HepG2 (cell line): Measurements from ENCODE around the gene SEC62. TPM values are rescaled to one million over a fixed set of nuclear protein-coding genes. Genes with fewer than 3 reads are reported as not detected.

Source experiments
- ARNT ChIP-seq: fragments of 450-650 bp; IDR thresholded peaks from 2 replicates; pipeline ENCODE4 v1.6.1; 2017
- DMAP1 ChIP-seq: IDR thresholded peaks from 2 replicates; pipeline ENCODE4 v1.6.1; 2016
- DR1 ChIP-seq: sonication (generic); formaldehyde crosslinking; IDR thresholded peaks from 2 replicates; pipeline ENCODE4 v1.8.0; 2021; ENCODE audit warnings: mild to moderate bottlenecking, missing genetic modification reagents, inconsistent platforms
- ETV6 ChIP-seq: sonication (generic); formaldehyde crosslinking; conservative IDR thresholded peaks from 2 replicates; pipeline ENCODE4 v1.4.0; 2020; ENCODE audit warnings: missing genetic modification reagents
- KAT8 ChIP-seq: IDR thresholded peaks from 2 replicates; pipeline ENCODE4 v1.6.1; 2016; ENCODE audit warnings: missing genetic modification reagents, missing compliant biosample characterization
- KLF13 ChIP-seq: sonication (generic); formaldehyde crosslinking; IDR thresholded peaks from 2 replicates; pipeline ENCODE4 v1.4.0; 2020; ENCODE audit warnings: mild to moderate bottlenecking, missing genetic modification reagents
- SAP130 ChIP-seq: IDR thresholded peaks from 2 replicates; pipeline ENCODE4 v1.6.1; 2016; ENCODE audit warnings: low read depth
- SIN3B ChIP-seq: fragments of 150-350 bp; IDR thresholded peaks from 2 replicates; pipeline ENCODE4 v1.6.1; 2014; ENCODE audit warnings: low read length
- SP5 ChIP-seq: IDR thresholded peaks from 2 replicates; pipeline ENCODE4 v1.6.1; 2016; ENCODE audit warnings: low read depth, borderline replicate concordance
- TAF15 ChIP-seq: fragments of 200-400 bp; formaldehyde crosslinking; IDR thresholded peaks from one replicate; pipeline ENCODE4 v1.6.1; 2018; ENCODE audit warnings: mild to moderate bottlenecking, low read depth, low read length; ENCODE audit not compliant: poor library complexity, severe bottlenecking
- TMF1 ChIP-seq: sonication (generic); formaldehyde crosslinking; IDR thresholded peaks from 2 replicates; pipeline ENCODE4 v1.8.1; 2022; ENCODE audit warnings: low read depth, missing genetic modification reagents
- ZBTB7A ChIP-seq: sonication (generic); formaldehyde crosslinking; IDR thresholded peaks from 2 replicates; pipeline ENCODE4 v1.8.0; 2022; ENCODE audit warnings: mild to moderate bottlenecking, missing genetic modification reagents
- ZNF224 ChIP-seq: sonication (generic); formaldehyde crosslinking; IDR thresholded peaks from 2 replicates; pipeline ENCODE4 v1.5.0; 2020; ENCODE audit warnings: mild to moderate bottlenecking, missing genetic modification reagents
- ZNF232 ChIP-seq: sonication (generic); formaldehyde crosslinking; IDR thresholded peaks from 2 replicates; pipeline ENCODE4 v1.4.0; 2020; ENCODE audit warnings: missing genetic modification reagents, borderline replicate concordance
- ZNF251 ChIP-seq: sonication (generic); formaldehyde crosslinking; IDR thresholded peaks from 2 replicates; pipeline ENCODE4 v1.9.0; 2021; ENCODE audit warnings: mild to moderate bottlenecking, missing genetic modification reagents
- ZNF337 ChIP-seq: sonication (generic); formaldehyde crosslinking; IDR thresholded peaks from 2 replicates; pipeline ENCODE4 v1.5.1; 2020; ENCODE audit warnings: missing genetic modification reagents, low read depth, mild to moderate bottlenecking, borderline replicate concordance
- ZNF354B ChIP-seq: sonication (generic); formaldehyde crosslinking; IDR thresholded peaks from 2 replicates; pipeline ENCODE4 v1.8.0; 2022; ENCODE audit warnings: mild to moderate bottlenecking, missing genetic modification reagents
- ZNF44 ChIP-seq: sonication (generic); formaldehyde crosslinking; IDR thresholded peaks from 2 replicates; pipeline ENCODE4 v1.5.1; 2020; ENCODE audit warnings: mild to moderate bottlenecking, missing genetic modification reagents
- ZNF552 ChIP-seq: sonication (generic); formaldehyde crosslinking; IDR thresholded peaks from 2 replicates; pipeline ENCODE4 v1.9.0; 2022; ENCODE audit warnings: missing genetic modification reagents, mild to moderate bottlenecking, borderline replicate concordance
- ZNF773 ChIP-seq: sonication (generic); formaldehyde crosslinking; IDR thresholded peaks from 2 replicates; pipeline ENCODE4 v1.4.0; 2020; ENCODE audit warnings: missing genetic modification reagents, borderline replicate concordance
- polyA plus RNA-seq, 8 experiments: library from polyadenylated mRNA; depleted of rRNA in 3 of 8; stranded (reverse) in 7 of 8; unstranded in 1 of 8; fragments of >200 nt; fragmentation: Illumina TruSeq in 4 of 8; extraction: Trizol in 4 of 8; gene quantifications; 2 replicates each; pipeline versions ENCODE4 v1.2.1 to v1.2.3, GENCODE V29; 2011 to 2016; ENCODE audit warnings: low read depth in 4 of 8, missing spikeins in 1 of 8, mixed read lengths in 1 of 8; ENCODE audit not compliant: insufficient read depth in 1 of 8
- total RNA-seq, 5 experiments: library from RNA; depleted of rRNA; stranded (reverse); fragments of >200 nt; fragmentation: Illumina TruSeq; extraction: Trizol; gene quantifications; 2 replicates each; pipeline ENCODE4 v1.2.3, GENCODE V29; 2016; ENCODE audit warnings: low read depth in 1 of 5
- TF ChIP-seq, protein P1 (sequence below): sonication (generic); formaldehyde crosslinking; conservative IDR thresholded peaks from 2 replicates; pipeline ENCODE4 v1.4.0; 2020; ENCODE audit warnings: missing genetic modification reagents
- TF ChIP-seq, protein P2 (sequence below): sonication (generic); formaldehyde crosslinking; IDR thresholded peaks from 2 replicates; pipeline ENCODE4 v1.4.0; 2020; ENCODE audit warnings: missing genetic modification reagents
- TF ChIP-seq, protein P3 (sequence below): sonication (generic); formaldehyde crosslinking; IDR thresholded peaks from 2 replicates; pipeline ENCODE4 v1.8.1; 2023; ENCODE audit warnings: mild to moderate bottlenecking, moderate library complexity, missing genetic modification reagents
- TF ChIP-seq, protein P4 (sequence below): IDR thresholded peaks from 2 replicates; pipeline ENCODE4 v1.6.1; 2018; ENCODE audit warnings: missing genetic modification reagents, mild to moderate bottlenecking, missing compliant biosample characterization
- TF ChIP-seq, protein P5 (sequence below): sonication (generic); formaldehyde crosslinking; IDR thresholded peaks from 2 replicates; pipeline ENCODE4 v1.4.0; 2020; ENCODE audit warnings: missing genetic modification reagents

Gene SEC62
- total and polyA plus RNA-seq, 2 of the 13 experiments (the other 11 are each of a cell fraction or from before 2014, with no cell fraction given) = 54.0 to 68.7 TPM

DNA sequence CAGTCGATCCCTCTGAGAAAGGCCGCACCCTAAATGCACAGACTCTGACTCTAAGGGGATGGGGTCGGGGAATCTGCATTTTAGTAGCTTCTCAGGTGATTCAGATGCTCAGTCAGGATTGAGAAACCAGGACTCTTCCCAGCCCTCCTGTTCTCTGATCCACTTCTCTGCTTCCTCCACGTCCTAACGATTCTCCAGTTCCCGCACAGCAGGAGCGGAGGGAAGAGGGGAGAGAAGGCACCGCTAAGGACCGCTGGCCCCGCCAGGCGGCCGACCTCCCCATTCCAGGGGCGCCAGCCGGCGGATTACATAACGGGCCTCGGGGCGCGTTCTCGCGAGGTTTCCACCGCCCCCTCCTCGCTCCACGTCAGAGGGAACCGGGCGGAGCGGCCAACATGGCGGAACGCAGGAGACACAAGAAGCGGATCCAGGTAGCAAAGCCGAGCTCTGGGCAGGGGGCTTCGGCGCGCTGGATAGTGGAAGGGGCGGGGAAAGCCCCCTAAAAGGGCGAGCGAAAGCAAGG is at the start of gene SEC62 (continued):
- TF ChIP-seq, protein P1, sequence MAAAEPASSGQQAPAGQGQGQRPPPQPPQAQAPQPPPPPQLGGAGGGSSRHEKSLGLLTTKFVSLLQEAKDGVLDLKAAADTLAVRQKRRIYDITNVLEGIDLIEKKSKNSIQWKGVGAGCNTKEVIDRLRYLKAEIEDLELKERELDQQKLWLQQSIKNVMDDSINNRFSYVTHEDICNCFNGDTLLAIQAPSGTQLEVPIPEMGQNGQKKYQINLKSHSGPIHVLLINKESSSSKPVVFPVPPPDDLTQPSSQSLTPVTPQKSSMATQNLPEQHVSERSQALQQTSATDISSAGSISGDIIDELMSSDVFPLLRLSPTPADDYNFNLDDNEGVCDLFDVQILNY = 0 out of 2 replicates have a peak, but pooled peaks have one; percentile 24
- TF ChIP-seq ZNF232 (CRISPR knock-in tag) = no peak
- peak; percentile 70; the same call in 1 of the 2 replicates for TF ChIP-seq SIN3B
- no peak for TF ChIP-seq ARNT
- no peak for TF ChIP-seq TAF15
- TF ChIP-seq DR1 = peak; percentile 84
- no peak for TF ChIP-seq SP5 (CRISPR knock-in tag)
- TF ChIP-seq ZNF773 (CRISPR knock-in tag) = peak; percentile 45; the same call in 1 of the 2 replicates
- peak; percentile 91 for TF ChIP-seq DMAP1
- TF ChIP-seq ZNF224 (CRISPR knock-in tag) = no peak
- peak; percentile 83; the same call in 1 of the 2 replicates for TF ChIP-seq ZBTB7A (CRISPR knock-in tag)
- TF ChIP-seq, protein P2, sequence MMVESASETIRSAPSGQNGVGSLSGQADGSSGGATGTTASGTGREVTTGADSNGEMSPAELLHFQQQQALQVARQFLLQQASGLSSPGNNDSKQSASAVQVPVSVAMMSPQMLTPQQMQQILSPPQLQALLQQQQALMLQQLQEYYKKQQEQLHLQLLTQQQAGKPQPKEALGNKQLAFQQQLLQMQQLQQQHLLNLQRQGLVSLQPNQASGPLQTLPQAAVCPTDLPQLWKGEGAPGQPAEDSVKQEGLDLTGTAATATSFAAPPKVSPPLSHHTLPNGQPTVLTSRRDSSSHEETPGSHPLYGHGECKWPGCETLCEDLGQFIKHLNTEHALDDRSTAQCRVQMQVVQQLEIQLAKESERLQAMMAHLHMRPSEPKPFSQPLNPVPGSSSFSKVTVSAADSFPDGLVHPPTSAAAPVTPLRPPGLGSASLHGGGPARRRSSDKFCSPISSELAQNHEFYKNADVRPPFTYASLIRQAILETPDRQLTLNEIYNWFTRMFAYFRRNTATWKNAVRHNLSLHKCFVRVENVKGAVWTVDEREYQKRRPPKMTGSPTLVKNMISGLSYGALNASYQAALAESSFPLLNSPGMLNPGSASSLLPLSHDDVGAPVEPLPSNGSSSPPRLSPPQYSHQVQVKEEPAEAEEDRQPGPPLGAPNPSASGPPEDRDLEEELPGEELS (CRISPR knock-in tag) = no peak; the same call in 1 of the 2 replicates
- no peak for TF ChIP-seq ZNF44 (CRISPR knock-in tag)
- TF ChIP-seq, protein P3, sequence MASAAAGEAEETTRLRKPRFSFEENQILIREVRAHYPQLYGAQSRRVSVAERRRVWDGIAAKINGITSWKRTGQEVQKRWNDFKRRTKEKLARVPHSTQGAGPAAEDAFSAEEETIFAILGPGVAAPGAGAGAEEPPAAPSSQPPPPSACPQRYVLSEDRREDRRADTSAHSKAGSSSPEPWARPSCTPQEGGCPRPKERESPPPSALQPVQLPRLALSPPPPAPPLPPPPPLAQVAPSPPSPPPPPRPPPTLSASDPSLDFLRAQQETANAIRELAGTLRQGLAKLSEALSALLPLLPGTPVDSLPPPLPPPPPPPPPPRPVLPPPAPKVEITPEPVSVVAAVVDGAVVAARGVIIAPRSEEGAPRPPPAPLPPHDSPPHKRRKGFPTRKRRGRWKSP (CRISPR knock-in tag) = no peak
- 0 out of 2 replicates have a peak, but pooled peaks have one; percentile 80 for TF ChIP-seq ZNF354B (CRISPR knock-in tag)
- TF ChIP-seq ETV6 (CRISPR knock-in tag) = no peak; the same call in 1 of the 2 replicates
- TF ChIP-seq, protein P4, sequence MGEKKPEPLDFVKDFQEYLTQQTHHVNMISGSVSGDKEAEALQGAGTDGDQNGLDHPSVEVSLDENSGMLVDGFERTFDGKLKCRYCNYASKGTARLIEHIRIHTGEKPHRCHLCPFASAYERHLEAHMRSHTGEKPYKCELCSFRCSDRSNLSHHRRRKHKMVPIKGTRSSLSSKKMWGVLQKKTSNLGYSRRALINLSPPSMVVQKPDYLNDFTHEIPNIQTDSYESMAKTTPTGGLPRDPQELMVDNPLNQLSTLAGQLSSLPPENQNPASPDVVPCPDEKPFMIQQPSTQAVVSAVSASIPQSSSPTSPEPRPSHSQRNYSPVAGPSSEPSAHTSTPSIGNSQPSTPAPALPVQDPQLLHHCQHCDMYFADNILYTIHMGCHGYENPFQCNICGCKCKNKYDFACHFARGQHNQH (CRISPR knock-in tag) = peak; percentile 66; the same call in 1 of the 2 replicates
- peak; percentile 87 for TF ChIP-seq TMF1 (CRISPR knock-in tag)
- TF ChIP-seq KLF13 = 0 out of 2 replicates have a peak, but pooled peaks have one; percentile 35
- no peak for TF ChIP-seq ZNF251
- TF ChIP-seq, protein P5, sequence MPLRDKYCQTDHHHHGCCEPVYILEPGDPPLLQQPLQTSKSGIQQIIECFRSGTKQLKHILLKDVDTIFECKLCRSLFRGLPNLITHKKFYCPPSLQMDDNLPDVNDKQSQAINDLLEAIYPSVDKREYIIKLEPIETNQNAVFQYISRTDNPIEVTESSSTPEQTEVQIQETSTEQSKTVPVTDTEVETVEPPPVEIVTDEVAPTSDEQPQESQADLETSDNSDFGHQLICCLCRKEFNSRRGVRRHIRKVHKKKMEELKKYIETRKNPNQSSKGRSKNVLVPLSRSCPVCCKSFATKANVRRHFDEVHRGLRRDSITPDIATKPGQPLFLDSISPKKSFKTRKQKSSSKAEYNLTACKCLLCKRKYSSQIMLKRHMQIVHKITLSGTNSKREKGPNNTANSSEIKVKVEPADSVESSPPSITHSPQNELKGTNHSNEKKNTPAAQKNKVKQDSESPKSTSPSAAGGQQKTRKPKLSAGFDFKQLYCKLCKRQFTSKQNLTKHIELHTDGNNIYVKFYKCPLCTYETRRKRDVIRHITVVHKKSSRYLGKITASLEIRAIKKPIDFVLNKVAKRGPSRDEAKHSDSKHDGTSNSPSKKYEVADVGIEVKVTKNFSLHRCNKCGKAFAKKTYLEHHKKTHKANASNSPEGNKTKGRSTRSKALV (CRISPR knock-in tag) = no peak; the same call in 1 of the 2 replicates
- TF ChIP-seq KAT8 (CRISPR knock-in tag) = peak; percentile 89
- TF ChIP-seq SAP130 (CRISPR knock-in tag) = peak; percentile 82
- peak; percentile 23; the same call in 1 of the 2 replicates for TF ChIP-seq ZNF337
- TF ChIP-seq ZNF552 (CRISPR knock-in tag) = no peak; the same call in 1 of the 2 replicates
